Mucosa of stomach (tissue), 1 donor: ENCODE measurements around the gene SLF1.

Source experiments
- H3K27me3 ChIP-seq: one replicate; pipeline ENCODE4 v1.7.0; 2013; ENCODE audit warnings: mild to moderate bottlenecking, low read length; ENCODE audit not compliant: control insufficient read depth, insufficient read depth
- H3K36me3 ChIP-seq: one replicate; pipeline ENCODE4 v1.7.0; 2013; ENCODE audit warnings: low read length; ENCODE audit not compliant: control insufficient read depth, insufficient read depth
- H3K4me1 ChIP-seq: one replicate; pipeline ENCODE4 v1.7.0; 2013; ENCODE audit warnings: mild to moderate bottlenecking, low read length; ENCODE audit not compliant: control insufficient read depth, insufficient read depth
- H3K4me3 ChIP-seq: one replicate; pipeline ENCODE4 v1.7.0; 2013; ENCODE audit warnings: low read length
- H3K9ac ChIP-seq: one replicate; pipeline ENCODE4 v1.7.0; 2013; ENCODE audit warnings: mild to moderate bottlenecking, low read length, moderate library complexity
- H3K9me3 ChIP-seq: one replicate; pipeline ENCODE4 v1.7.0; 2013; ENCODE audit warnings: mild to moderate bottlenecking, low read length, moderate library complexity; ENCODE audit not compliant: control insufficient read depth
- donor health status: Pancreatic carcinoma.

Gene SLF1

GRCh38 chr5:94736498-94736897 is 118.0 kb downstream of the SLF1 start:
- no peak overlapping the region for H3K9ac ChIP-seq
- H3K4me1 ChIP-seq = no peaks in the 10 kb centered on the region
- H3K27me3 ChIP-seq = no peaks in the 10 kb centered on the region
- no peak overlapping the region for H3K4me3 ChIP-seq
- H3K9me3 ChIP-seq = no peaks in the 10 kb centered on the region
- H3K36me3 ChIP-seq = no peaks in the 10 kb centered on the region

DNA sequence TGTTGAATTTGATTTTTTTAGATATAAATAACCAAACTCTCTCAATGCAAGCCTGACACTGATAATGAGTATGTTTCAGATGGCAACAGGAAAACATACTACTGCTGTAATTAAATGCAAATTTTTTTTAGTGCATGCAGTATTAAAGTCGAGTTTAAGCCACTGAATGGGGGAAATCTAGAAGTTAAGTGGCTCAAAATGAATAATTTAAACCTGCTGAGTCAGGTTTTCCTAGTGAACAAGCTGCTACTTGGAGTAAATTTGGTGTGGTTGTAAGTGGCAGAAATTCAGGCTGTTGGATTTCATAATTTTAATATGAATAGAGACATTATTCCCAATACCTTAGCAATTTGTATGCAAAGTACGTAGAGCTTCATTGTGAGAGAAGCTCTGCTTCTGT is 121.8 kb downstream of the SLF1 start:
- Histone ChIP-seq H3K27me3 (no peaks in the 10 kb centered on the region), H3K4me3 (no peak overlapping the region), H3K4me1 (no peaks in the 10 kb centered on the region), H3K36me3 (no peaks in the 10 kb centered on the region), H3K9me3 (no peaks in the 10 kb centered on the region), H3K9ac (no peak overlapping the region)

DNA sequence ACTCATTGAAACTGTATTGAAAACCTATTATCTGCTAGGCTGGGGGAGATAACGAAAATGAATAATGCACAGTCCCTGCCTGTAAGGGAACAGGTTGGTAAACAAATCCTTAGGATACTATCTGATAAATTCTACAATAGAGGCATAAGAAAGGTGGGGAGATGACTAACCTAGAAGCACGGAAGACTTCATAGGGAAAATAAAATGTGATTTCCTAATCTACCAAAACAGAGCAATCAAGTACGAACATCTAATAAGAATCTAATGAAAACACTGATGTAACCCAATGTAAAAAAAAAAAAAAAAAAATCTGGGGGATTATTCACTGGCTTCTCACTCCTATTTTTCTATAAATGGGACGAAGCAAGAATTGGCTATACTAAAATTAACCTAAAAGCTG is 124.4 kb downstream of the SLF1 start:
- Histone ChIP-seq H3K4me1 (peaks cover 6% of the 10 kb centered on the region), H3K36me3 (no peaks in the 10 kb centered on the region), H3K27me3 (no peaks in the 10 kb centered on the region), H3K4me3 (no peak overlapping the region), H3K9me3 (no peaks in the 10 kb centered on the region), H3K9ac (no peak overlapping the region)

- Histone ChIP-seq H3K36me3 (no peaks in the 10 kb centered on the region), H3K4me3 (no peak overlapping the region), H3K9me3 (no peaks in the 10 kb centered on the region), H3K27me3 (no peaks in the 10 kb centered on the region), H3K9ac (no peak overlapping the region), H3K4me1 (peaks cover 6% of the 10 kb centered on the region)
These were observed 126.4 kb downstream of the SLF1 start for GRCh38 chr5:94744906-94745305.

DNA sequence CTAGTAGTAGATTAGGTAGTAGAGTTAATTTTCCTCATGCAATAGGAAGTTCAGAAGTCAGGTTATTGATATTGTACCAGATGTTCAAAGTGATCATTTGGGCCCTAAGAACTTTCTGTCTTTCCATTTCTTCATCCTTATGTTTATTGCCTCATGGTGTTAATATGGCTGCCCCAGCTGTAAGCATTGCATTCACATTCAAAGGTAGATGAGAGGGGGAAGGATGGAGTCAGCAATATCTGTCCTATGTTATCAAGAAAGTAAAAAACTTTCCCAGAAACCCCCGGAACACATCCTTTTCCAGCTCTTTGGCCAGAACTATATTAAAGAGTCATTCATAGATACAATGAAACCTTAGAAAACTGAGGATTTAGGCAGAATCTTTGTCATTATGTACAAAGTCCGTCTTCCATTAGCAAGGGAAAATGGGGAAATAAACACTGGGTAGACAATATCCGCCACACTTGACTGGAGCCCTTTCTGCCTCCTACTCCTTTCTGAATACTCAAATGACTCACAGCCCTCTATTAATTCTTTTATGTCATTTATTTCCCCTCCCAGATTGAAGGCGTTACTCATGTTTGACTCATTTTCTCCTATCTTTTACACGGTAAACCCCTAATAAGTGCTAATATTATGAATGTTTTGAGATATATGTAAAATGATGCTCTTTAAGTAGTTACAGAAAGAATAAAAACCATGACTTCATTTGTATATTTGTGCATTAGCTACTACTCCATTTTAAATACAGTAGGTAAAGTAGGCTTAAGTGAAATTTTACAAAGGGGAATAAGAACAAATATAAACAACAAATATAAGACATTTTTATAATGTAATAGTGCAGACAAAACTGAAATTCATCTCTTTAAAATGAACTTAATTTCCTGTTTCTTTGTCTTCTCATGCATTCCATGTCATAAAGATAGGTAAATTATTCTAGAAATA is 127.6 kb downstream of the SLF1 start:
- Histone ChIP-seq H3K4me1 (peaks cover 6% of the 10 kb centered on the region), H3K9ac (no peak overlapping the region), H3K4me3 (no peak overlapping the region), H3K27me3 (no peaks in the 10 kb centered on the region), H3K36me3 (no peaks in the 10 kb centered on the region), H3K9me3 (no peaks in the 10 kb centered on the region)

- no peaks in the 10 kb centered on the region for H3K27me3 ChIP-seq
- no peak overlapping the region for H3K9ac ChIP-seq
- H3K9me3 ChIP-seq = no peaks in the 10 kb centered on the region
- H3K36me3 ChIP-seq = no peaks in the 10 kb centered on the region
- H3K4me3 ChIP-seq = no peak overlapping the region
- H3K4me1 ChIP-seq = peaks cover 6% of the 10 kb centered on the region
These were observed 128.3 kb downstream of the SLF1 start for GRCh38 chr5:94746731-94747124.
